IPS DF 6.9 (cell line): ENCODE data around the gene TNFAIP2.
"Not testable (repeated sequence)": the region's sequence is repeated elsewhere in the genome, so short reads cannot be mapped to it uniquely, and the experiment has no call there.

Experiments
- DNase-seq: peaks from one replicate; pipeline ENCODE4 v3.0.0-alpha.2; 2013; ENCODE audit warnings: low read depth, low spot score
- H3K27ac ChIP-seq: one replicate; pipeline ENCODE4 v1.5.1; 2013; ENCODE audit warnings: low read length, control low read depth
- H3K27me3 ChIP-seq: 2 replicates; pipeline ENCODE4 v1.6.1; 2013; ENCODE audit warnings: mild to moderate bottlenecking, low read length; ENCODE audit not compliant: control insufficient read depth, insufficient read depth
- H3K36me3 ChIP-seq: 2 replicates; pipeline ENCODE4 v1.6.1; 2013; ENCODE audit warnings: low read length; ENCODE audit not compliant: control insufficient read depth, insufficient read depth
- H3K4me1 ChIP-seq: 2 replicates; pipeline ENCODE4 v1.6.1; 2013; ENCODE audit warnings: low read length; ENCODE audit not compliant: control insufficient read depth, insufficient read depth
- H3K4me3 ChIP-seq: 2 replicates; pipeline ENCODE4 v1.5.1; 2013; ENCODE audit warnings: mild to moderate bottlenecking, low read length
- H3K9me3 ChIP-seq: 2 replicates; pipeline ENCODE4 v1.6.1; 2013; ENCODE audit warnings: low read length, inconsistent platforms; ENCODE audit not compliant: control insufficient read depth, insufficient read depth
- WGBS: extraction: QIAGEN DNeasy Blood & Tissue Kit; methylation state at CpG from one replicate; pipeline ENCODE4 v1.1.7; 2013; ENCODE audit warnings: mixed read lengths, missing lambda C conversion rate; ENCODE audit not compliant: insufficient read length, insufficient coverage; 5-methylcytosine and 5-hydroxymethylcytosine counted together

Gene TNFAIP2

DNA sequence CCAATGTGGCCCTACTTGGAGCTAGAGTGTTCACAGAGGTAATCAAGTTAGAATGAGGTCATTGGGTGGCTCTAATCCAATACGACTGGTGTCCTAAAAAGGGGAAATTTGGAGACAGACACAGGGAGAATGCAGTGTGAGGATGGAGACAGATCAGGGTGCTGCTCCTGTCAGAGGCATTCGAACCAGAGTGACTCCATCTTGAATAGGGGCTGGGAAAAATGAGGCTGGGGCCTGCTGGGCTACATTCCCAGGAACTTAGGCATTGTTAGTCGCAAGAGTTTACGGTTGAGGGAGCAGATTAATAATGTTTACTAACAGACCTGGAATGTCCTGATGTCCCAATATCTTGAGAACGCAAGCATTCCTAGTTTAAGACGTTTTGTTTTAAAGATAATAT is 20.2 kb downstream of the TNFAIP2 start:
- H3K9me3 ChIP-seq, result no peaks in the 10 kb centered on the region
- WGBS, result no CpG with 5 or more reads among the region's 6 CpGs
- H3K36me3 ChIP-seq, result no peaks in the 10 kb centered on the region
- no peaks in the 10 kb centered on the region for H3K27me3 ChIP-seq
- peaks cover 4% of the 10 kb centered on the region; the same call in 1 of the 2 replicates for H3K4me1 ChIP-seq
- no peak overlapping the region for H3K4me3 ChIP-seq
- no peak overlapping the region for H3K27ac ChIP-seq
- no peak for DNase-seq

GRCh38 chr14:103144085-103144484 is 20.8 kb downstream of the TNFAIP2 start:
- Histone ChIP-seq H3K27me3 (no peaks in the 10 kb centered on the region), H3K9me3 (no peaks in the 10 kb centered on the region), H3K4me1 (peaks cover 4% of the 10 kb centered on the region; the same call in 1 of the 2 replicates), H3K36me3 (no peaks in the 10 kb centered on the region), H3K4me3 (no peak overlapping the region), H3K27ac (no peak overlapping the region)
- DNase-seq, result no peak
- WGBS, result no CpG with 5 or more reads among the region's 4 CpGs

- Histone ChIP-seq H3K27me3 (no peaks in the 10 kb centered on the region), H3K27ac (no peak overlapping the region)
- WGBS, result no CpG with 5 or more reads among the region's 19 CpGs
Observed at GRCh38 chr14:103146141-103146709, 23.0 kb downstream of the TNFAIP2 start.

DNA sequence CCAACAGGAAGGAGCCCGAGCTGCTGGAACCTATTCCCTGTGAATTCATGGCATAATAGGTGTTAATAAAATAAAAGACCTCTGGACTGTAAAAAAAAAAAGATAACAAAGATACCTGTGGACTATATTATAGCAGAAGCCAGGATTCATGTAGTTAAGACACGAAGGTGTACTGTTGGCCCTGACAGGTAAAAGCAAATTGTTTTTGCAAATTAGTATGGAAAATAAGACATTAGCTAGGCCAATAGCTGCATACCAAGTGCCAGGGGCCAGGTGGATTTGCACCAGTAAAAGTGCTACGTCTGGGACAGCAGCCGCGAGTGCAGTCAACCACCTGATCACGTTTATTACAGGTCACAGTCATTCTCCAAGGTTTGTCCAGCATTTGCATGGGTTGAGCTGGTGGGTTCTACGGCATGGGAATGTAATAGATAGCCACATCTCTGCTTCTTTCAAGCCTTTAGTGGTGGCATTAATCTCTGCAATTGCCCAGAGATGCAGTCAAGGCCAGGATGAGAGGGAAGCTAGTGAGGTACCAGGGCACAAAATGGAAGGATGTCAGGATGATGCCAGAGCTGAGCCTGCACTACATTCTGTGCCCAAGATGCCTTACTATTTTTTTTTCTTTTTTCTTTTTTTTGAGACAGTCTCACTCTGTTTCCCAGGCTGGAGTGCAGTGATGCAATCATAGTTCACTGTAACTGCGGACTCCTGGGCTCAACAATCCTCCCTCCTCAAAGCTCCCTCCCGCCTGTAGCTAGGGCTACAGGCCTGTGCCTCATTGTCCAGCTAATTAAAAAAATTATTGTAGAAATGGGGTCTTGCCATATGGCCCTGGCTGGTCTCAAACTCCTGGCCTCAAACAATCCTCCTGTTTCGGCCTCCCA is 26.3 kb downstream of the TNFAIP2 start:
- no peaks in the 10 kb centered on the region for H3K4me1 ChIP-seq
- no peaks in the 10 kb centered on the region for H3K27me3 ChIP-seq
- DNase-seq, result no peak
- H3K4me3 ChIP-seq, result no peak overlapping the region
- no peak overlapping the region for H3K27ac ChIP-seq
- no CpG with 5 or more reads among the region's 10 CpGs for WGBS
- H3K36me3 ChIP-seq, result no peaks in the 10 kb centered on the region
- no peaks in the 10 kb centered on the region for H3K9me3 ChIP-seq

More at GRCh38 chr14:103146141-103146709, 23.0 kb downstream of the TNFAIP2 start:
- Histone ChIP-seq H3K4me3 (no peak overlapping the region), H3K36me3 (no peaks in the 10 kb centered on the region), H3K4me1 (no peaks in the 10 kb centered on the region), H3K9me3 (no peaks in the 10 kb centered on the region)
- DNase-seq, result no peak

- H3K9me3 ChIP-seq, result no peaks in the 10 kb centered on the region
- no peak overlapping the region for H3K27ac ChIP-seq
- no peaks in the 10 kb centered on the region for H3K27me3 ChIP-seq
- no peak for DNase-seq
- H3K4me3 ChIP-seq, result no peak overlapping the region
- H3K4me1 ChIP-seq, result no peaks in the 10 kb centered on the region
- no peaks in the 10 kb centered on the region for H3K36me3 ChIP-seq
- WGBS, result no CpG with 5 or more reads among the region's 15 CpGs
Observed at GRCh38 chr14:103151270-103151945, 28.1 kb downstream of the TNFAIP2 start.

DNA sequence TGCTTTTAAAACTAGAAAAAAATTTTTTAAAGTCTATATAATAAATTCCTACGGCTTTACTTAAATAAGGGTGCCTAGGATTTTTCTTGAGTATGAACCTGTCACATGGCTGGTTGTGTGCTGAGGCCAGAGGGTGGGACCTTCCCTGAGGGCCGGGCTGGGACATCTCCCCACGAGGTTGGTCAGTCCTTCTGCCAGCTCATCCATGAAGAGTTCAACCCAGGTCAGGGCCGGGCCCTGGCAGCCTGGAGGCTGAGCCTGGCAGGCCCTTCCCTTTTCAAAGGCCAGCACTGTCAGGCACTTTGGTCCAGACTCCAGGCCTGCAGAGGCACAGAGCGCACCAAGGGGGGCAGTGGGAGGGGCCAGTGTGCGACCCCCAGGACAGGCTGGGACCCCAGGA is 31.7 kb downstream of the TNFAIP2 start:
- DNase-seq, result no peak
- Histone ChIP-seq H3K27me3 (no peaks in the 10 kb centered on the region), H3K9me3 (no peaks in the 10 kb centered on the region), H3K36me3 (no peaks in the 10 kb centered on the region), H3K4me1 (no peaks in the 10 kb centered on the region; the same call in 1 of the 2 replicates), H3K27ac (no peak overlapping the region), H3K4me3 (no peak overlapping the region)
- no CpG with 5 or more reads among the region's 6 CpGs for WGBS

DNA sequence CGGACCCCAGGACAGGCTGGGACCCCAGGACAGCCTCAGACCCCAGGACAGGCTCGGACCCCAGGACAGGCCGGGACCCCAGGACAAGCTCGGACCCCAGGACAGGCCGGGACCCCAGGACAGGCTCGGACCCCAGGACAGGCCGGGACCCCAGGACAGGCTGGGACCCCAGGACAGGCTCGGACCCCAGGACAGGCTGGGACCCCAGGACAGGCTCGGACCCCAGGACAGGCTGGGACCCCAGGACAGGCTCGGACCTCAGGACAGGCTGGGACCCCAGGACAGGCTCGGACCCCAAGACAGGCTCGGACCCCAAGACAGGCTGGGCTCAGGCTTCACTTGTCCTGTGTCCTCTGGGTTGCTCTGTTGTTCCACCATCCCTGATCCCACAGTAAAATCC is 32.2 kb downstream of the TNFAIP2 start:
- not testable (repeated sequence) for H3K27ac ChIP-seq, H3K4me1 ChIP-seq, H3K27me3 ChIP-seq, H3K9me3 ChIP-seq, DNase-seq, H3K4me3 ChIP-seq, H3K36me3 ChIP-seq
- WGBS, result no CpG with 5 or more reads among the region's 12 CpGs

DNA sequence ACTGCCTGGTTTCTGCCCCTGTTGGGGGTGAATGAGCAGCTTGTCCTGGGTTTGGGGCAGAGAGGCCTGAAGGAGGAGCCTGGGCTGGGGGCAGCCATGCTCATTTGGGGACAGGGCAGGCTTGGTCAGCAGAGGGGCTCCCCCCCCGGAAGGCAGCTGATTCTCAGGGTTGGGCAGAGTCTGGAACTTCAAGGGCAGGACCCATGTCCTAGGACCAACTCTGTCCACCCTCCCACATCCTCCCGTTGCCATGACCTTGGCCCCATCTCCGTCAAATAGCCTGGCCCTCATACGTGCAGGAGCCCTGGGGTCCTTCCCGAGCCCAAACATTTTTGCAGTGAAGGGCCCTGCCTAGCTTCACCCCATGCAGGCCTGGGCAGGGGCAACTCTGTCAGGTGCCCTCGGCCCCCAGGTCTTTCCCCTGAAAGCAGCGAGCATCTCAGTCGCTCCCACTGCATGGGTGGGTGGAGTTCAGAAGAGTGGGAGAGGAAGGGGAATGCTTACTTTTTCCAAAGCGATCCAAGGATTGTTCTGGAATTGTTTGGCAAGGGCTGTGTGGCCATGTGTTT is 32.6 kb downstream of the TNFAIP2 start:
- Histone ChIP-seq H3K4me3 (no peak overlapping the region), H3K27me3 (no peaks in the 10 kb centered on the region), H3K27ac (no peak overlapping the region), H3K36me3 (no peaks in the 10 kb centered on the region), H3K9me3 (no peaks in the 10 kb centered on the region), H3K4me1 (no peaks in the 10 kb centered on the region; the same call in 1 of the 2 replicates)
- no peak for DNase-seq
- WGBS, result no CpG with 5 or more reads among the region's 9 CpGs

- H3K27me3 ChIP-seq, result no peaks in the 10 kb centered on the region
- no peak overlapping the region for H3K27ac ChIP-seq
- WGBS, result no CpG with 5 or more reads among the region's 21 CpGs
- H3K36me3 ChIP-seq, result no peaks in the 10 kb centered on the region
- H3K4me3 ChIP-seq, result no peak overlapping the region
- no peaks in the 10 kb centered on the region; the same call in 1 of the 2 replicates for H3K4me1 ChIP-seq
- H3K9me3 ChIP-seq, result 0 out of 2 replicates have a peak, but pooled peaks cover under 1% of the 10 kb centered on the region
- no peak for DNase-seq
Observed at GRCh38 chr14:103156651-103157378, 33.6 kb downstream of the TNFAIP2 start.

- no peaks in the 10 kb centered on the region for H3K36me3 ChIP-seq
- no peaks in the 10 kb centered on the region; the same call in 1 of the 2 replicates for H3K4me1 ChIP-seq
- no peak overlapping the region for H3K4me3 ChIP-seq
- H3K27me3 ChIP-seq, result no peaks in the 10 kb centered on the region
- no peak for DNase-seq
- WGBS, result no CpG with 5 or more reads among the region's 19 CpGs
- H3K9me3 ChIP-seq, result 0 out of 2 replicates have a peak, but pooled peaks cover 1% of the 10 kb centered on the region
- no peak overlapping the region for H3K27ac ChIP-seq
Observed at GRCh38 chr14:103157969-103158368, 34.7 kb downstream of the TNFAIP2 start.
